ENCODE measurements around the gene NIPSNAP3A.

DNA sequence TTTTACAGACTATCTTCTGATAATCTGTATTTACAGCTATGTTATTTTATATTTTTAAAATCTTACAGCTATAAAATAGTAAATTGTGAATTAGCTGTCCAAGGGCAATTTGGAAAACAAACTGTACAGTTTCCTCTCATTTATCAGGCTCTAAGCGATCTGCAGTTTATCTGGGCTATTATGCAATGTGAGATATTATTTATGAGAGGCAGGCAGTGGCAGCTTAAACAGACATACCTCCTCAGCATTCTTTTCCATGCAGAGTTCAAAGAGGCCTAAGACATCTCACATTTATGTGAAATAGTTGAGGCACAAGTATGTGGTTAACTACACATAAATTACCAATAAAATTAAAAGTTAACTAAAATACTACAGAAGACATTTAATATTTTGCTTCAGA lies 26.6 kb downstream of the NIPSNAP3A start:
- TF ChIP-seq POLR2A (IDR thresholded peaks at IDR 0.05): no peak
- TF ChIP-seq, protein P1, sequence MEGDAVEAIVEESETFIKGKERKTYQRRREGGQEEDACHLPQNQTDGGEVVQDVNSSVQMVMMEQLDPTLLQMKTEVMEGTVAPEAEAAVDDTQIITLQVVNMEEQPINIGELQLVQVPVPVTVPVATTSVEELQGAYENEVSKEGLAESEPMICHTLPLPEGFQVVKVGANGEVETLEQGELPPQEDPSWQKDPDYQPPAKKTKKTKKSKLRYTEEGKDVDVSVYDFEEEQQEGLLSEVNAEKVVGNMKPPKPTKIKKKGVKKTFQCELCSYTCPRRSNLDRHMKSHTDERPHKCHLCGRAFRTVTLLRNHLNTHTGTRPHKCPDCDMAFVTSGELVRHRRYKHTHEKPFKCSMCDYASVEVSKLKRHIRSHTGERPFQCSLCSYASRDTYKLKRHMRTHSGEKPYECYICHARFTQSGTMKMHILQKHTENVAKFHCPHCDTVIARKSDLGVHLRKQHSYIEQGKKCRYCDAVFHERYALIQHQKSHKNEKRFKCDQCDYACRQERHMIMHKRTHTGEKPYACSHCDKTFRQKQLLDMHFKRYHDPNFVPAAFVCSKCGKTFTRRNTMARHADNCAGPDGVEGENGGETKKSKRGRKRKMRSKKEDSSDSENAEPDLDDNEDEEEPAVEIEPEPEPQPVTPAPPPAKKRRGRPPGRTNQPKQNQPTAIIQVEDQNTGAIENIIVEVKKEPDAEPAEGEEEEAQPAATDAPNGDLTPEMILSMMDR (IDR thresholded peaks at IDR 0.05): no peak

Measured in stomach (tissue), 4 donors.